IPS-NIHi11 (cell line): Measurements from ENCODE around the gene PDGFD.
A peak's percentile ranks its signal among the peaks of the same experiment; 100 is the strongest.

Experiments
- DNase-seq: peaks from one replicate; pipeline ENCODE4 v3.0.0; 2012; ENCODE audit warnings: mixed read lengths, low spot score

Gene PDGFD

DNA sequence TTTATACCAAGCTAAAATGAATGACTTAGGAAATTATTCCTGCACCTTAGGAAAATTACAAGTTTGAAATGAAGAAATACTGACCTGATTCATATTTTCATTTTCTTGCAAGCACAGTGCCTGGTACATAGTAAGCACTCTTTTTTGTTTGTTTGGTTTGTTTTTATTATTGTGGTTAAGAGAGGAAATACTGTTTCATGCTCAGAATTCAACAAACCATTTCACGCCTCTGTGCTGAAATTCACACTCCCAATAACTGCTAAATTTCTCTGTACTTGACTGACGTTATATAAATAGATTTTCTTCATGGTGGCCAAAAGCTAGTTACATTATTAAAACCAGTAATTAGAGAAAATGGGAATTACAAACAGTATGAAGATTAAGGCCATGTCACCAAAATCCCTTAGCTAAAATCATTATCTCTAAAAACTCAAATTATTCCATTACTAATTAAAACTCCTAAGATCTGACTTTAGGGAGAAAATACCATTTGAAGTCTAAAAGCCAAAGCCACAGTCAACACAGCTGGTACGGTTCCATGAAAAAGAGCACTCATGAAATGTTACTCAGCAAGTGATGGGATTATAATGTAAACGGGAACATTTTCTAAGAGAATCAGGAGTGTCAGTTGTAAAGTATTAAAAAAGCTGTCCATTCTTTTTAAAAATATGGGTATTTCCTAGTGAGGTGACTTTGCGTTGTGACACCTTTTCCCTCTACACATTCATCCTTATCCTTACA, 205.3 kb downstream of the PDGFD start:
- DNase-seq, result no peak

DNA sequence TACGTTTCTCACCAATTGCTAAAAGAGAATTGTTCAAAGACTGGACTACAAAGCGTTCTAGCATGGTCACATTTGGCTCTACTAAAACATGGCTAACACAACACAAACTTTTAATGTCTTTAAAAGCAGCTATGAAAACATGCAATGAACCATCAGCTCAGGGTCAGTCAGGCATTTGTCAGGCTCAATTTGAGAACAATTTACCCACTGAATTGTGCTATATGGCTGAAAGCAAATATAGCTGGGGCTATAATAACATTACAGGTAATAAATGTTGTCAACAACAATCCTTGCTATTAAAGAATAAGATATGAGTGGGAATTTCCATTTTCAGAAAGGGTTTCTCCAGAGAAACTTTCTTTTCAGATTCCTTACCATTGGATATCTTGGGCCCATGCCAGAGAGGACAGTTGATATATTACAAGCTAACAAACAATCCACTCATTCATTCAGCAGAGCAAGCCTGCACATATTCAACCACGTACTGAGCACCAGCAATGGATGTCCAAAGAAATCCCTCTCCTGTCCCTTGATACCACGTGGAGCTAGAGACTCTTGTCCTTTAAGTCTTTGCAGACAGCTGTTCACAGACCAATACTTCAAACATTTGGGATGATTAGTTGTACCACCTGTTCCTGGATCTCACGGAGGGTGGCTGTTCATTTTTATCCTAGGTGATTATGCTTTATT, 210.0 kb downstream of the PDGFD start:
- DNase-seq, result no peak

DNA sequence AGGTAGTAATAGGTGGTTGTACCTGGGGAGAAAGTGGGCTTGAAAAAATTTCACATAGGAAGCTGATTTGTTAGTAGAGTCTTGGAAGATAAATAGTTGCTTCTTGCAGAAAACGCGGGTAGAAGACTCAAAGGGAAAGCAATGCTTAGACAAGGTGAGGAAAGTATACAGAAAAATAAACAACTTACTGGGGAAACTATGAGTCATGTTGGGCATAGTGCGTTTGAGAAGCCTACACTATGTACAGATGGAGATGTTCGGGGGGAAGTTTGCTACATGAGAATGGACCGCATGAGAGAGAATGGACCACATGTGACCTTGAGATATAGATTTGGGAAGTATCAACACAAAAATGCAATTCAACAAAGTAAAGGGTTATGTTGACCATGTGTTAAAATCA, 214.2 kb downstream of the PDGFD start:
- DNase-seq, result no peak

DNA sequence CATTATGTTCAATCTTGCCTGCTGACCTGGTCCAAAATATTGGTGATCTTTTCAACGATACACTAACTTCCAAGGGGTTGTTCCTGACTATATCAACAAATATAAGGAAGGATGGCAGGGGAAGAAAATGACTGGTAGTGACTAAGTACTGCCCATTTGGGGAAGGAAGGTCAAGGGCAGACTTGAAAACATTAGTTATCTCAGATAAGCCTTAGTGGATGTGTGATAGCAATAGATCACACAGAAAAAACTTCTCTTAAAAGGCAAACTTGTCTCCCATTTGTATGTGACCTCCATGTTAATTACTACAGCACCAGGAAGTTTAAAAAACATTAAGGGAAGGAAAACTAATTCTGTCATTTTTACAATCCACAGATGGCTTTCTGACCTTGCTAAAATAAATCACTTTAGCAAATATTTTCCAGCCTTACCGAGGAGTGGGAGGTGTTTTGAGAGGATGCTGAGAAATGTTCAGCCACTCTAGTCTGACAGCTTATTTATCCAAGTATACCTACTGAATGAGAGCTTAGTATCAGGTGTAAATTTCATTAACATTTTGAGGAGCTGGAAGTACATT, 215.7 kb downstream of the PDGFD start:
- no peak for DNase-seq

DNA sequence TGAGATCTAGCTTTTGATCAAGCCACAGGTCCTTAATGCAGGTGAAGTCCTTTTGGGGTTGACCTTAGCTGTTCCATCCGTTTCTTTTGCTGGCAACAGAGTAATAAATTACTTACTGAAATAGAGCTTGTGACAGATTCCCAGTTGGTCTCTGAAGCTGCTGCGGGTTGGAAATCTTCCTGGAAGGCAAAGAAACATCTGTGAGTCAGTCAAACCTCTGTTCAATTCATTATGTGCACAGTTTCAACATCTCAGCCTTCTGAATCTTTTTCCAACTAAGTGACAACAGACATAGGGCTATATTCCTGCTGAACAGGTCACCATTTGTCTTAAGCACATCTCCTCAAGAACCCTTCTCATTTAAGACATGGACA, 216.4 kb downstream of the PDGFD start:
- DNase-seq, result no peak

DNA sequence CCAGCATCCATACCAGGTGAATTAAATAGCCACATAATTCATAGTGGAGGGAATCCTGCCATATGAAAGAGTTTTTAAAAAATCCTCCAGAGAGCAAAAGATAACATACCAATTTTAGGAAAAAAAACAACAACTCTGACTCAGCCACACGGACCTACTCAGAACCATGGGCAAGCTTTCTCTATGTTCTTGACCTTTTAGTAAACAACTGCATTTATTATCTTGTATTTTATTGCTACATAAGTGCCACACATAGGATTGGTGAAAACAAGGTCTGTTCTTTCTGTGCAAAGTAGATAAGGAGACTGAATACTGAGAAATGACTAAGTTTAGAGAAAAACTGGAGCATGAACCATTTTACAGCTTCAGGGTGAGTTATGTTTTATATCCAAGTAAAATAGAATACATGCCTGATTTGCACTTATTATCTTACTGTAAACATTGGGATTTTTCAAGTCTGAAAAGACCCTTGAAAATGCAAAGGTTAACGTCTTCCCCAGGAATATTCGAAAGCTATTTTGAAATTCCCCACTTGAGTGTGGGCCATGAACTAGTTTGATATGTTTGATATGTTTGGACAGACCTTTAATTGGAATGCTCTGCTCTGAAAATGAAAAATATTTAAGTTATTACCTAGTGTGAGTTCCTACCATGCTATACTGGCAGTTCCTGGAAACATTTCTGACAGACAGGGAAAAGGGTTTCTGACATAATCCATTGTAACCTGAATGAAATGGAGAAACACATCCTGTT, 217.0 kb downstream of the PDGFD start:
- DNase-seq, result no peak

DNA sequence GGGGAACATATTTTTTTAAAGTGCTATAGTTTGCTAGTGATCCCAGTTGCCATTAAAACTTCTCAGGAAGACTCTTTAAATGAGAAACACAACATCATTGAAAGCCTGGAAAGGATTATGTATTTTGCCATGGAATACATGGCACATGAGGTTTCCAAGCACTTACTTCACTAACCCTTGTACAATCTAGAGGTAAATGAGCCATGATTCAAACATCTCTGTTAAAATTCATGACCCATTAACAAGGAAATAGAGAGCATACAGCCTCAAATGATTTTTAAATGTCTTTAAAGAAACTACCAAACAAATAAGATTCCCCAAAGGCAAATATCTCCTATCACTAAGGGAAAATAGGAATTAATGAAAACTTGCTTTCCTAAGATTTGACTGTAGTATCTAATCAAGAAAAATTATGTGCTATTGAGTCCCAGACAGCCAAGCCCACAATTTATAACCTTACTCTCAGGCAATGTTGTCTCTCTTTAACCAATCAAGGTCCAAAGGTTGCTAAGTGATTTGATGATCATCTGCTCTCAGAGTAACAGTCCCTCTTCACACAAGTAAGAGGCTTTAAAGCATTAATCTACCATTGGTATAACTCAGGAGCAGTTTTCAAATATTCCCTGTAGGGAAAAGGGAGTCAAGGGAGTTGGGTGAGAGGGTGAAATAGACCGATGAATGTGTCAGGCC, 219.6 kb downstream of the PDGFD start:
- DNase-seq, result no peak

DNA sequence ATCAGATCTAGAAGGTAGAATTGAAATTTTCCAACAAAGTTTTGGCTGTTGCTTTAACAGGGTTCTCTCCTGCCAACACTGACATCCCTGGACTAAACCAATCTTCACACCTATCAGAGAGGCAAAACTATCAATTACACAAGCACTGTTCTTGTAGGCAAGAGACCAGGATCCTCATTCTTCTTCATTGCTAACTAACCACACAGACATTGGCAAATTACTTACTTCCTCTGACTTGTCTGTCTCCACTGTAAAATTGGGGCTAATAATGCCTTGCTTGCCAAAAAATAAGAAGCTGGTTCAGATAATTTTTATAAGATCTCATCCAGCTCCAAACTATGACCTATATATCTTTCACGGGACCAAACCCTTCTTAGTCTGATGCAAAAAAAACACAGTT, 221.3 kb downstream of the PDGFD start:
- DNase-seq, result no peak

DNA sequence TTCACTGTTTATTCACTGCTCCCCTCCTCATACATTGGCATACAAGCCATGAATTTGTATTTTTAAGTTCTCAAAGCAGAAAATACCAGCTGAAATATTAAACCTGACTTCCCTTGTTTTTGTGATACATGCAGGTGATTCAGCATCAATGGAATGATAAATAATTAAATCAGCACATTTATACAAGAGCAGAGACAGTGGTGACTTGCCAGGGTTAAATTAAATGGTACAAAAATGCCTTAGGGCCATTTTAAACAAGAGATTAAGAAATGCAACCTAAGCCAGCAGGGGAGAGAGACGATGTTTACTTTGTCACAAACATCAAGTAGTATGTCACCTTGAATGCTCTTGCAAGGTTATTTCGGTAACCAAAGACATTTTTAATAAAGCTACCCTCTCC, 223.4 kb downstream of the PDGFD start:
- no peak for DNase-seq

DNA sequence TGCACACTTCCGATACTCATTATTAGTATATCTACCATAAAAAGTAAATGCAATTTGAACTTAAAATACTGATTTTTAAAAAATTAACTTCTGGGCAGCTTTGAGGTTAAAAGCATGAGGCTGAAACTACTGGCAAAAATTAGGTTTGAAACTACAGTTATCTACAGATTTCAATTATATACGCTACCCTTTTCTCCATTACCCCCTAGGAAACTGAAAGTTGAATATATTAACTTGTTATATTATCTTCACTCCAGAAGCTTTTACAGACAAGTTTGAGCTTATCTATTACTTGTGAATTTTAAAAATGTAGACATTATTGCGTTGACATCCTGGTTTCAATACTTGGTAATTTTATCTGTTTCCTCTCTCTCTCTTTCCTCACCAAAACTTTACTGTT, 224.3 kb downstream of the PDGFD start:
- no peak for DNase-seq

DNA sequence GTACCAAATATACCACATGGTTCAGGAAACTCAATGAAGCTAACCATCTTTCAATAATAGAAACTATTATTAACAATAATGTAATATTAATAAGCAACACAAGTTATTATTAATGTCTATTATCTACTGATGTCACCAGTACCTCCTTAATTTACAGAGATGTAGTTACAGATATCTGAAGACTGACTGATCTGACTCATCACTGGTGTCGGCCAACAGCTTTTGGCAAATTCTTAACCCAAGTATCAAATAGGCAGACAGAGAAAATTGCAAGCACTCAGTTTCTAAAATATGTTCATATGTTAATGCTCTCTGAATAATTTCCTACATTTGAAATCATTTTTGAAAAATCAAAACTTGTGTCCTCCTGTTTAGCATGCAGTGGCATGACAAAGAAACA, 227.9 kb downstream of the PDGFD start:
- no peak for DNase-seq

DNA sequence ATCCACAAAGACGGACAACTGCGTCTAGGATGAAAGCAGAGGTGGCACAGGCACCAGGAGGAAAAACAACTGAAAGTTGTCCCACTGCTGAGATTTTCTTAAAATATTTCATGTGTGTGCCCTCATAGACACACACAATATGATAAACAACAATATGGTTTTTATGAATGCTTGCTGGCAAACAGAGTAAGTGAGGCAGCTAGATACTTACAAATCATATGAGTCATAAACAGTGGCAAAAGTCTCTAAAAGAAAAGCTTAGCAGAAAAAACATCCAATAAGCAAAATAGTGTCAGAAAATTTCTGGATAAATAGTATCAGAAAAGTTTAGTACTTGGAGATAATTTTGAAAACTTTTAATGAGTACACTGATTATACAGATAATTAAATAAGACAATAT, 228.7 kb downstream of the PDGFD start:
- no peak for DNase-seq

DNA sequence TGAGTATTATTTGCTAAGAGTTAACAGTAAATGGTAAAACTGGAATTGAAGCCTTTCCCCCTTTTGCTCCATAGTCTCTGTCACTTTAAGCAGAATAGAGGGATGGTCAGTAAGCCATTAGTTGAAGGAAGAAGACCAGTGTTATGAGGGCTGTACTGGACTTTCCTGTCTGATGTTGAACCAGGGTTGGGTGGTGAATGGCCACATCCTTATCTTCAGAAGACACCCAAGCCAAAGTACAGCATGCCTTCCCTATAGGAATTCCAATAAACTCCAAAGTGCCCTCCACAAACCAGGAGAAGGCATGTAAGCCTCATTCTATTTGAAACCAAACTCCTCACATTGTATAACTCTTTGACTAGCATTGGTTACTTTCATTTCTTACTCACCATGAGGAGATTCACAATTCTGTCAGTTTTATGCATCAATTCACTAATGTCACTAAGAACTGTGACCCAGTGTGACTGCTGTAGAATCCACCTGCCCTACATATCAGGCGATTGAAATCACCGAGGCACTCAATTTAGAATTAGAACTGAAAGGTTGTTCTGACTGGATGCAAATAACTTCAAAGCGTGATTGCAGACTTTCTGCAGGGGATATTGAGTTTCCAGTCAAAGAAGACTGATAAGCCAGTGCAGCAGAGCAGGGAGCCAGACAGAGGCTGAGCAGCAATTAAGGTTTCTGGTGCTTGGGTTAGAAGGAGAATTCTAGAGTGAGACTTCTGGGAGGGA, 234.6 kb downstream of the PDGFD start:
- DNase-seq, result no peak

DNA sequence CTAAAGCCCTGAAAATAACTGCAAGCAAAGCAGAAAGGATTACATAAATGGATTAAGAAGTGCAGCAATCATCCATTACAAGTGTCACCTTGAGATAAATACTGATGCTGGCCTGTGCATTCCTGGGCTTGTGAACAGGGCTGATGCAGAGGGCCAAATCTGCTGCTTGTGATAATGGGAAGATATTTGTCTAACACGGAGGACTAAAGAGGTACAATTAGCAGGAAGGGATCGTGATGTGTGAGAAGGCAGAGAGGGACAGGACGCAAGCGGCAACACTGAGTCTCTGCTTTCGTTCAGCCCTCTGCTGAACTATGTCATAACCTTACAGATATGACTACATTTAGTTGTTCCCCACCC, 235.2 kb downstream of the PDGFD start:
- DNase-seq, result no peak

DNA sequence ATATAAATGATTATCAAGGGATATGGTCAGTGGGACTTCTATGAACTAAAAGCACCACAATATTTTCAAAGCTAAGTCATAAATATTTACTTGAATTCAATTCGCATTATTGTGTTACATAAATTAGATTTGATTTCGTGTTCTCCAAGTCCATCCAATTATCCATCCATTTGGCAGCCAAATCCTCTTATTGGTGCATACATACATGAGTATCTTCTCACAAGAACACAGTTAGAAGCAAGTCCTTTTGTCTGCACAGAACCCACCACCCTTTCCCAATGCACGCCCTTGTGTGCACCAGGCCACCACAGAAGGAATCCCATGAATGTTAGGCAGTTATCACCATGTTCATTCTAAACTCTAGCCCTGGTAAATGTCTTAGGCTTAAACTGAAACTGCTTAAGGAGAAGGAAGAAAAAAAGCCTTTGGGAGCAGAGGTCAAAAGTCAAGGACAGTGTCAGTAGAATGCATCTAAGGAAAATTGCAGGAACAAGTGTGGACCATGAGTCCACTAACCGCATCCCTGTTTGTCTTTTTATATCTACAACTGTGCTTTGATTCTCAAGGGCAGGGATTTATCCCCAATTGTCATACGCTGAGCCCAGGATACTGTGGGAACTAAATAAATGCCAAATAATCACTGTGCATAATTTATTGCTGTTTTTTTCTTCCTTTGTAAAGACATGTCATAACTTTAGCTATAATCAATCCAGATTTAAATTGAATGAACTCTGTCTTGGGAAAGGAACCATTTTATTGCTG, 235.7 kb downstream of the PDGFD start:
- DNase-seq, result no peak

DNA sequence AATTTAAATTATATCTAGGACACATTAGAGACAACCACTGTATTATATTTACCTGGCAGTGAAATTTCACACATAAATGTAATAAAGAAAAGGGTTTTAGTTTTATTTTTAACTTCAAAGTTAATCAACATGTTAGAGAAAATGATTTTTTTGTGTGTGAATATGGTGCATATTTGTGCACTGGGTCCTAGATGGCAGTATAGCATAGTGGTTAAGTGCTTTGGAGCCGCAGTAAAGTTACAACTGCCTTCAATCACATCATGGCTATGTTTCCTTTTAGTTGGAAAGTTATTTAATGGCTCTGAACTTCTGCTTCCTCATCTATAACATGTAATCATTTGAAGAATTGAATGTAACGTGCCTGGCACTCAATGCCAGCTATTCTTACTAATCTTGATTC, 236.4 kb downstream of the PDGFD start:
- no peak for DNase-seq

DNA sequence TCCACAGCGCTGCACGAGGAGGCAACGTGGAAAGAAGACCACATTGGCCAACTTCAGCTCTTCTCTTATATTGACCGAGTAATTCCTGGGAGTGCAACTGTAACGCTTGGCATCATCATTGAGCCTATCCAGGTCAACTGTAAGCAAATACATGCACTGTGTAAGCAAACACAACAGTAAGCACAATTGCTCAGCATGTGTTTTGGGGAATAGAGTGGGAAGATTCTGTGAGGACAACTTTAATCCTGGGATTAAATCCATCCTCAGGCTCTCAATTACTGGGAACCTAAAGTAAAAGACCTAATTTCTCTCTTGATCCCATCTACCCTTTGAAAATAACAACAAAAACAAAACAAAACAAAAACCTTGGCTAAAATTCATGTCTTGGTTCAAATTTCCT, 237.0 kb downstream of the PDGFD start:
- DNase-seq, result no peak

DNA sequence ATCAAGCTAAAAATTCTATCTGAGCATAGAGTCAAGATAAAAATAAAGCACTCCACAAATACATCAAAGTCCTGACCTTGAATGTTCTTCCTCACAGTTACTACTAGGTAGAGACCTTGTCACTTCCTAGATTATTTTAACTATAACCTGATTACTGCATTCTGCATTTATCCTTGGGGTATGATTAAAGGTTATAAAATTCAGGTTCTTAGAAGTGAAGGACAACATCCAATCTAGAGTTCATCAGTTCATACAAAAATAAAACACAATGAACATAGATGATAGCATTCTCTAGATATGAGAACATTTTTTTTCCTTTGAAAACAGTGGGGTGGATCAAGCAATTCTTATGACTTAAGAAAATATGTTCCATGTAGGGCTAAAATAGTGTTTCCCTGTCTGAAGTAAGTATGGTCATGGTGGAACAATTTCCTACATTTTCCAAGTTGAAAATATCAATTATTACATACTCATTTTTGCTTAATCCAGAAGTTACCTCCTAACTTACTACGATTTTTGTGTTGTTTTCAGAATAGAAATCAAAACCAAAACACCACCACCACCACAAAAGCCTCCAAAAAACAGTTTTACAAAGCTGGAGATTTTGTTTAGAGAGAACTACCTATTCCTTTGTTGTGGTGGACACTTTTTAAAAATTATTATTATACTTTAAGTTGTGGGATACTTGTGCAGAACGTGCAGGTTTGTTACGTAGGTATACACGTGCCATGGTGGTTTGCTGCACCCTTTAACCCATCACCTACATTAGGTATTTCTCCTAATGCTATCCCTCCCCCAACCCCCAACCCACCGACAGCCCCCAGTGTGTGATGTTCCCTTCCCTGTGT, 239.6 kb downstream of the PDGFD start:
- no peak for DNase-seq

DNA sequence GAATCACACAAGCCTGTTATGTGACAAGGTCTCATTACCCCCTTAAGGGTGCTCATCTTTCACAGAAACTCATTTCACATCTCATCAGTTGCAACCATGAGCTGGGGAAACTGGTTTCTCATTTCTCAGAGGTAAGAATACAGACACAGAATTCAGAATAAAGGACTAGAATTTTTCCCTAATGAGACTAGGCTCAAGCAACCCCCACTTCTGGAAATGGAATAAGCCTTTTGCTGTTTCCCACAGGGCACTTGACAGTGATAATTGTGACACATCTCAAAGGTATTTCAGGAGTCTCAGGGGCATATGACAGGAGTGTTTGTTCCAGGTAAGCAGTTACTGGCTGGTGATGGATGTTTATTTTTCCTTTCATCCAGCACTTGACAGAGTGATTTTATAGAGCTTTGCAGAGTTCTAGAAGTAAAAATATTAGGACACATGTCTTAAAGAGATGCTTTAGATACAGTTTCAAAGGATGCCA, 240.5 kb downstream of the PDGFD start:
- peak; percentile 11 for DNase-seq

DNA sequence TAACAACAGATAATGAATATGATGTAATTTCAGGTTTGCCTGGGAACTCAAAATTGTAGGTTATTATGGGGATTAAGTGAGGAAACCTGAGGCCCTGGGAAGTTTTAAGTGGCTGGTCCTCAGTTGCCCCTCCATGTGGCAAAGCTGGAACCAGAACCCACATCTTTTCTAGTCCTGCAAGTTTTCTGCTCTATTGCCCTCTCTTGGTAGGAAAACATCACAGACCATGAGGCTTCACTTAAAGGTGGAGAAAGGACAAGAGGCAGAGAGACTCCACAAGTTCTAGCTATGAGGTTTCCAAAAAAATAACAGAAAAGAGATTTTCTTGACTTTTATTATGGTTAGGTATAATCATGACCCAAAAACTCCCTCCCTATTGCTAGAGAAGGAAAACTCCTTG, 243.0 kb downstream of the PDGFD start:
- no peak for DNase-seq
